ENCODE data around the gene TYMP.

- no peak for TF ChIP-seq POLR2A (IDR thresholded peaks at IDR 0.05; ENCODE audit: low read depth, low read length)
- TF ChIP-seq, protein P1, sequence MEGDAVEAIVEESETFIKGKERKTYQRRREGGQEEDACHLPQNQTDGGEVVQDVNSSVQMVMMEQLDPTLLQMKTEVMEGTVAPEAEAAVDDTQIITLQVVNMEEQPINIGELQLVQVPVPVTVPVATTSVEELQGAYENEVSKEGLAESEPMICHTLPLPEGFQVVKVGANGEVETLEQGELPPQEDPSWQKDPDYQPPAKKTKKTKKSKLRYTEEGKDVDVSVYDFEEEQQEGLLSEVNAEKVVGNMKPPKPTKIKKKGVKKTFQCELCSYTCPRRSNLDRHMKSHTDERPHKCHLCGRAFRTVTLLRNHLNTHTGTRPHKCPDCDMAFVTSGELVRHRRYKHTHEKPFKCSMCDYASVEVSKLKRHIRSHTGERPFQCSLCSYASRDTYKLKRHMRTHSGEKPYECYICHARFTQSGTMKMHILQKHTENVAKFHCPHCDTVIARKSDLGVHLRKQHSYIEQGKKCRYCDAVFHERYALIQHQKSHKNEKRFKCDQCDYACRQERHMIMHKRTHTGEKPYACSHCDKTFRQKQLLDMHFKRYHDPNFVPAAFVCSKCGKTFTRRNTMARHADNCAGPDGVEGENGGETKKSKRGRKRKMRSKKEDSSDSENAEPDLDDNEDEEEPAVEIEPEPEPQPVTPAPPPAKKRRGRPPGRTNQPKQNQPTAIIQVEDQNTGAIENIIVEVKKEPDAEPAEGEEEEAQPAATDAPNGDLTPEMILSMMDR (IDR thresholded peaks at IDR 0.05; ENCODE audit: extremely low read depth in 1 of 2, insufficient read depth in 1 of 2, low read depth in 1 of 2, low read length in 2 of 2) = no peak
Observed at GRCh38 chr22:50477923-50478322, 51.9 kb downstream of the TYMP start.

All from endothelial cell of umbilical vein (primary cell).